HTR-8/SVneo (cell line): ENCODE results near the gene MAMDC4.
A peak's percentile ranks its signal among the peaks of the same experiment; 100 is the strongest.
"Not testable (repeated sequence)": the region's sequence is repeated elsewhere in the genome, so short reads cannot be mapped to it uniquely, and the experiment has no call there.

Experiments used
- DNase-seq: peaks from one replicate; pipeline ENCODE4 v3.0.0; 2011; ENCODE audit warnings: low spot score, mixed read lengths; ENCODE audit not compliant: insufficient read length
- FAIRE-seq: peaks from 2 replicates; lab custom pipeline; 2011; peaks lifted over from hg19 to GRCh38; lab: Jason Lieb, UNC

Gene MAMDC4

GRCh38 chr9:136837856-136838277 lies 14.3 kb upstream of the MAMDC4 start:
- not testable (repeated sequence) for DNase-seq, FAIRE-seq

GRCh38 chr9:136838314-136839228 lies 13.6 kb upstream of the MAMDC4 start:
- DNase-seq (no peak), FAIRE-seq (no peak)

GRCh38 chr9:136839229-136840139 lies 12.7 kb upstream of the MAMDC4 start:
- DNase-seq, result no peak

GRCh38 chr9:136840140-136840876 lies 11.8 kb upstream of the MAMDC4 start:
- no peak for FAIRE-seq
- no peak for DNase-seq

More at GRCh38 chr9:136839229-136840139, 12.7 kb upstream of the MAMDC4 start:
- no peak for FAIRE-seq

GRCh38 chr9:136840877-136841645 lies 11.1 kb upstream of the MAMDC4 start:
- FAIRE-seq, result no peak

GRCh38 chr9:136841646-136842379 lies 10.3 kb upstream of the MAMDC4 start:
- not testable (repeated sequence) for DNase-seq
- peak; percentile 92 for FAIRE-seq

More at GRCh38 chr9:136840877-136841645, 11.1 kb upstream of the MAMDC4 start:
- DNase-seq, result no peak

GRCh38 chr9:136842380-136842948 lies 9.7 kb upstream of the MAMDC4 start, which contains the start of gene AJM1:
TSS of gene AJM1 (plus strand) at chr9:136842478. CDS start at chr9:136844415, 1,937 bp downstream.
- peak; percentile 80 for FAIRE-seq

GRCh38 chr9:136843159-136843800 lies 8.9 kb upstream of the MAMDC4 start:
- FAIRE-seq, result not testable (repeated sequence)

More at GRCh38 chr9:136842380-136842948, 9.7 kb upstream of the MAMDC4 start, which contains the start of gene AJM1:
- peak; percentile 66 for DNase-seq

GRCh38 chr9:136843801-136844740 lies 8.1 kb upstream of the MAMDC4 start:
- not testable (repeated sequence) for DNase-seq, FAIRE-seq

More at GRCh38 chr9:136843159-136843800, 8.9 kb upstream of the MAMDC4 start:
- not testable (repeated sequence) for DNase-seq

GRCh38 chr9:136844761-136845464 lies 7.2 kb upstream of the MAMDC4 start:
- FAIRE-seq (no peak), DNase-seq (no peak)

GRCh38 chr9:136845465-136846260 lies 6.5 kb upstream of the MAMDC4 start:
- FAIRE-seq (no peak), DNase-seq (no peak)

- DNase-seq (no peak), FAIRE-seq (no peak)
These were observed 5.6 kb upstream of the MAMDC4 start for GRCh38 chr9:136846376-136847087.

GRCh38 chr9:136847088-136847825 lies 4.9 kb upstream of the MAMDC4 start:
- no peak for FAIRE-seq
- peak; percentile 27 for DNase-seq
